HG03342 (cell line): Measurements from ENCODE around the gene ABR.
"Not testable (repeated sequence)": the region's sequence is repeated elsewhere in the genome, so short reads cannot be mapped to it uniquely, and the experiment has no call there.

Source experiments
- ATAC-seq: cut with Tn5 transposase; IDR thresholded peaks from one replicate; pipeline ENCODE4 v1.9.1; 2021; ENCODE audit warnings: mild to moderate bottlenecking, moderate library complexity; ENCODE audit not compliant: unreplicated experiment

Gene ABR

DNA sequence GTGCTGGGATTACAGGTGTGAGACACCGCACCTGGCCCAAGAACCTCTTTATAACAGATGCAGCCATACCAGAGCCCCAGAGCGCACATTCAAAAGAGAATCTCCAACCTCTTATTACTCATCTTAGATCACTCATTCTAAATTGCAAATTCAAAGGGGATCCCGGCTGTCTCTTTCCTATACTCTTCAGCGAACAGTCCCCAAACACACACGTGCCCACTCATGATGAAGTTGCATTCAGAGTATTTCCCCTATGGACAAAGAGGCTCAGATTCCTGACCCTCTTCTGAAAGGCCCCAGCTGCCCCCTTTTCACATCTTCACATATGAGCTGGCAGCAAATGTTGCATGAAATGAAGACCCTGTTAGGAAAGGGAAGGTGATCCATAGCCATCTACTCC, 22.5 kb upstream of the ABR start:
- ATAC-seq: no peak

DNA sequence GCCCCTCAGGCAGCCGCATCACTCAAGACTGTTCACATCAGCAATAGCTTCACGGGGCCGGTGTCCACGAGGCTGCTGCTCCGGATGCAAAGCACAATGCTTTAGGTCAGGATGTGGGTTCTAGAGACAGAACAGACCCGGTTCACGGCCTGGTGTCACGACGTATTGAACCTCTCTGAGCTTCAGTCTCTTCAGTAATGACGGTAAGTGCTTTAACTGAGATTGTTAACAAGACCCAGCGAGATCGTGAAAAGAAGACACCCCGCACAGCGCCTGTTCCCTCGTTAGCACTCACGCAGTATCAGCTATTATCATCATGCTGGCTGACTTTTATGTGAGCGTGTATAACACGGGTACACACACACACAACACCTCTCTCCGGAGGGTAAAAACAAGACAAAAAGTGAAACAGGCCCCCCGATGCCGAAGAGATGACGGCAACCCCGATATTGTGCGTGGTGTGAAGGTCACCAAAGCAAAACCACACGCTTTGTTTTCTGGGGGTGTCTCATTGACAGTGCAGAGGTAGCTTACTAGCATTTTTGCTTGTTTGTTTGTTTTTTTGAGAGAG, 21.4 kb upstream of the ABR start:
- ATAC-seq: no peak

DNA sequence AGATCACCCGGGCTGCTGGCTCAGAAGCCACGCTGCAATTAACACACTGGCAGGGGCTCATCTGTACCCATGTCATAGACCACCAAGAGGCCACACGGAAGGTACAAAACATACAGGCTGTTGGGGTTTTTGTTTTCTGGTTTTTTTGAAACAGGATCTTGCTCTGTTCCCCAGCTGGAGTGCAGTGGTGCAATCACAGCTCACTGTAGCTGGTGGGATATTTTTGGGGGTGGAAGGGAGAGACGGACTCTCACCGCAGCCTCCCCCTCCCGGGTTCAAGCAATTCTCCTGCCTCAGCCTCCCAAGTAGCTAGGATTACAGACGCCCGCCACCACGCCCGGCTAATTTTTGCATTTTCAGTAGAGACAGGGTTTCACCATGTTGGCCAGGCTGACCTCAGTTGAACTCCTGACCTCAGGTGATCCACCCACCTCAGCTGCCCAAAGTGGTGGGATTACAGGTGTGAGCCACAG, 19.5 kb upstream of the ABR start:
- not testable (repeated sequence) for ATAC-seq

GRCh38 chr17:1197781-1198490, 18.2 kb upstream of the ABR start:
- peak; percentile 60 for ATAC-seq

GRCh38 chr17:1197379-1197778, 17.6 kb upstream of the ABR start:
- ATAC-seq: peak; percentile 13

DNA sequence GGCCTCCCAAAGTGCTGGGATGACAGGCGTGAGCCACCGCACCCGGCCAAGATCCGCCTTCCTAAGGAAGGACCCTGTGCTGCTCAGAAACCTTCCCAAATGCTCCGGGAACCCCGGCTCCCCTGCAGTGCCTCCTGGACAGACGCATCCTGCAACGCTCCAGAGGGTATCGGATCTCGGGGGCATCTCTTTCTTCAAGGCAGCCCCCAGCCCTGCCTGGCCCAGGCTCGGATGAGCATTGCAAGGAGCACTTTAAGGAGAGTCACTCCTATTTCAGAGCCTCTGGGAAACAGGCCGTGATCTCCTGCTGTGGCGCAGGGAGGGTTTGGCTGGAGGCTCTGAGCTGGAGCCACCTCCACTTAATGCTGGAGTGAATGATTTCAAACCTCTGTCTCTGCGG, 17.2 kb upstream of the ABR start:
- no peak for ATAC-seq

GRCh38 chr17:1192911-1193699, 13.3 kb upstream of the ABR start:
- ATAC-seq: no peak

DNA sequence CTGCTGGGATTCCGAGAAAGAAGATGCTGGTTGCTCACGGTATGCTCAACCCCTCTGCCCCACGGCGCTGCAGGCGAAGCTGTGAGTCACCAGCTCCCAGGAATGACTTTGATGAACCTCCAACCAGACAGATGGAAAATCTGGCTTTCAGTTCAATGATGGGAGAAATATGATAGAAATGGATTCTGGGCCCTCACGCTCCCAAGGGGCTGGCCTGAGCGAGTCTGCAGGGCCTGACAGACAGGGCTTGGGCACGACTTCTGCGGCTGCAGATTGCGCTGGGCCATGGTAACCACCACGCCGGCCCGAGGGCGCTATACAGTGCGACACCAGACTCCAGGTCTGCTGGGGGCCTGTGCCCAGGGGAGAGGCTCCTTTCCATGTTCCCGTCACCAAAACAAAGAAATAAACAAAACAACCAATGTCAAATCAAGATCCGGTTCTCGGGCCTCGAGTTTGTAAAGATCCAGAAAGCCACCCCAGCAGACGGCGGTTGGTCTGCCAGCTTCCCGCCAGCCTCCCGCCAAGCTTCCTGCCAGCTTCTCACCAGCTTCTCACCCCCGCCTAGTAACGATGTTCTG, 11.1 kb upstream of the ABR start:
- ATAC-seq: no peak

- ATAC-seq: no peak
Measured at GRCh38 chr17:1188812-1189504, 9.2 kb upstream of the ABR start.

DNA sequence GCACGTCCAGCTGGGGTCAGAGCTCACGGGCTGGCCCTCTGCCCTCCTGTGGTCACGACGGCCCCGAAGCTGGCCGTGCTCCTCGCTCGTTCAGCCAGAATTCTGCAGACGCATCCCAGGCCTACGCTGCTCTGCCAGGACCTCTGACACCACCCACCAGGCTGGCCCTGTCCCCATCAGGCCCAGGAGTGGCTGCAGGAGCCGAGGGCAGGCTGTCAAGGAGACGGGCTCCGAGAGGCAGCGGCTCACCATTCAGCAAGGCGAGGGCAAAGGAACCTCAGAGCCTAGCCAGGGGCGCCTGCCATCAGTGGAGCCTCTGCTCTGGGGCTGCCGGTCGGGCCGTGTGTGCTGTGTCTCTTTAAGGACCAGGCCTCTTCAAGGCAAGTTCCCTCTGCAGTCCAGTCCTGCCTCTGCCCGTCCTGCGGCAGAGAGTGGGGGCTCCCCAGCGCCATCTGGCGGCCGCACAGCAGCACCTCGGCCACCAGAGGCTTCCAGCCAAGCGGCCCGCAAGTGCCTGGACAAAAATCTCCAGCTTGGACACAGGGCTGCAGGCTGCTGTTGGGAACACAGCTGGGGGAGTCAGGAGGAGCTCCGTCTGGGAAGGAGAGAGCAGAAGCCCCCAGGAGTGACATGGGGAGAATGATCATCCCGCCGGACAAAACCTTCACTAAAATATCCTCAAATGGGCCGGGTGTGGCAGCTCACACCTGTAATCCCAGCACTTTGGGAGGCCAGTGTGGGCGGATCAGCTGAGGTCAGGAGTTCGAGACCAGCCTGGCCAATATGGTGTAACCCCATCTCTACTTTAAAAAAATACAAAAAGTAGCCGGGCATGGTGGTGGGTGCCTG, 7.4 kb upstream of the ABR start:
- ATAC-seq: no peak

- ATAC-seq: no peak
Measured at GRCh38 chr17:1186214-1186820, 6.5 kb upstream of the ABR start.

GRCh38 chr17:1183171-1183873, 3.5 kb upstream of the ABR start:
- peak; percentile 44 for ATAC-seq

DNA sequence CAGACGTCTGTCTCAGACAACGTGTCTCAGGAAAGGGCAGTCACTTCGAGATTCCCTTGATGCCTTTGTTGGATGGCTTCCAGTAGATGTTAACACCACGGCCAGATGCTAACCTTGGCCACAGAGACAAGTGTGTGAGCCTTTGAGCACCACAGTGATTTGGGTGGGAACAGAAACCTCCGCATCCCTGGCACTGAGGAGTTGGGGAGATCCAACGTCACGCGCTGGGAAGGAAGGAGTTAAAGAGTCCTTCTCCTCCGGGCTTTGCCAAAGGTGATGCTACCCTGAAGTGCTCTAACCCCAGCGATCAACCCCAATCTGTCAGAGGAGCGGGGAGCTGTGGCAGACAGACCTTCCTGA, 3.0 kb upstream of the ABR start:
- ATAC-seq: no peak

DNA sequence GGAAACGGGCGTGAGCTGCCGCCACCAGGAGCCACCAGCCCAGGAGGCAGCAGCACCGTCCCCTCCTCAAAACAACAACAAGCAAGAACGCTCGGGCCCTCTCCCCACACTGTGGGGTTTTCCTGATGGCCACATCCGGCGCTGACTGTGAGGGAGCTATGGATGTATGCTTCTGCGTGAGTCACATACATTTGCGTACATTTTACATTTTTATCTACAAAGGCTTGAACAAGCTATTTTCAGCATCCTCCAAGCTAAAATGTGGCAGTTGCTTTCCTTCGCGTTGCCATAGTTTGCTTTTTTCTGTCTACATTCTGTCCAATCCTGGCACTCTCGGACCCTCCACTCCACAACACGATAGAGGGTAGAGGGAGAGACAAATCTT, 2.0 kb upstream of the ABR start:
- peak; percentile 20 for ATAC-seq

DNA sequence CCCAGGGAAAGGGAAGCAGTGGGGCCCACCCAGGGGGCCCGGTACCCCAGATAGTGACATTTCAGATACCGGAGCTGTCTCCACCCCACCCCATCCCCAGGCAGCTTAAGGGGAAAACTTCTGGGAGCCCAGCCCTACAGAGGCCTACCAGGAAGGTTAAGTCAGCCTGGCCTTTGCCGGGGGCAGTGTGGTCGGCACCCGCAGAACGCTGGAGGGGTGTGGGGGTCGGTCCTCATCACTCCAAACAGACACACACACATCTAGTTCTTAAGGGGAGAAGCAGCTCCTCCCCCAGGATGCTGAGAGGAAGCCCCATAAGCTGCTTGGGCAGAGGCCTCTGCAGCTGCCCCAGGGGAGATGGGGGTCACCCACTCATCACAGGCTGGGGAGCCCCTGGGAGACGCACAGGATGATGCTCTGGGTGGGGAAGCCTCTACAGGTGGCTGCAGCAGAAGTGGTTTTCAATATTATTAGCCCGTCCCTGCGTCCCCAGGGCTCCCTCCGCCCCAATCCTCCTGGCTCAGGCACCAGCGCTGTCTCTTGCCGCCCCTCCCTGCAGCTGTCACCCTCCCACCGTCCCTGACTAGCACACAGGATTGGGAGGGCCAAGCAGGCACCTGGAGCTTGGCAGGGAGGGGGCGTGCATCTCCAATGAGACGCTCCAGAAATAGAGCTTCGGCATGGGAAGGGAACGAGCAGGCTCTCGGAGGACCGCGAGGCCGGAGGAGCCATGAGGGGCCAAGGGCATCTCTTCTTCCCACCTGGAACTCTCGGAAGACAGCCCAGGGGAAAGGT, 1.4 kb upstream of the ABR start:
- peak; percentile 38 for ATAC-seq

DNA sequence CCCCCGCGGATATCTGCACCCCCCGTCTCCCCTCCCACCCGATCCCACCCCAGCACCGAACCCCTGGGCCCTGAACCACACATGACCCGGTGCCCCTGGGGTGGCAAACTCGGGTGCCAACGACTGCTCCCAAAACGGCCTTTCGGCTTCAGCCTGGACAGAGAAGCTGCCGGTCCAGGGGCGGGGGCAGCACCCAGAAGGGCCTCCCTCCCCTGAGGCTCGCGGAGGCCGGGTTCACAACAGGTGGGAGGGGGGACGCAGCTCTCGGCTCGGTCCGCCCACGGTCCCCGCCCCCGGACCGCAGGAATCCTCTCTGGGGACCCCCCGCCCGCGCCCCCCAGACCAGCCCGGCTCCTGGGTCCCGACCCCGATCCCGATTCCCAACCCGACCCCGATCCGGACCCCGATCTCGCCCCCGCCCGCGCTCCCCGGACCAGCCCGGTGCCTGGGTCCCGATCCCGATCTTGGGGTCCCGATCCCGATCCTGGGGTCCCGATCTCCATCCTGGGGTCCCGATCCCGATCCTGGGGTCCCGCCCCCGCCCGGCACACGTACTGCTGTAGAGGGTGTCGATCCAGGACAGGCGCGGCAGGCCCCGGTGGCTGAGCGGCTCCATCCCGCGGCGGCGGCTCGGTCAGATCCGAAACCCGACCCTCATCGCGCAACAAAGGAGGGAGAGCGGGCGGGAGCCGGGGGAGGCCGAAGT, 516 bp downstream of the ABR start:
- ATAC-seq: no peak

- ATAC-seq: no peak
Measured at GRCh38 chr17:1177016-1177700, 2.6 kb downstream of the ABR start.
